ENCODE data around the gene TMEM213. TPM values are rescaled to one million over a fixed set of nuclear protein-coding genes. Genes with fewer than 3 reads are reported as not detected.
A peak's percentile ranks its signal among the peaks of the same experiment; 100 is the strongest.

The TMEM213 gene
- total RNA-seq, 1 experiment from 2014 or later: 0.11 TPM

DNA sequence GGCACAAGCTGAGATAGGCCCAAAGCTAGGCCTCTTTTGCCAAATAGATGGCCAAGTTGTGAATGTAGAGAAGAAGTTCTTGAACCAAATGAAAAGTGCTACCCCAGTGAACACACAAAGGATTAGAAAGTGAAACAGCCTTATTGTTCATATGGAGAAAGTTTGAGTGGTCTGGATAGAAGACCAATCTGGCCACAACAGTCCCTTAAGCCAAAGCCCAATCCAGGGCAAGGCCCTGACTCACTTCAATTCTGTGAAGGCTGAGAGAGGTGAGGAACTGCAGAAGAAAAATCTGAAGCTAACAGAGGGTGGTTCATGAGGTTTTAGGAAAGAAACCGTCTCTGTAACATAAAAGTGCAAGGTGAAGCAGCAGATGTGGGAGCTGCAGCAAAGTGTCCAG, 18.9 kb downstream of the TMEM213 start (continued):
- TF ChIP-seq, protein P1, sequence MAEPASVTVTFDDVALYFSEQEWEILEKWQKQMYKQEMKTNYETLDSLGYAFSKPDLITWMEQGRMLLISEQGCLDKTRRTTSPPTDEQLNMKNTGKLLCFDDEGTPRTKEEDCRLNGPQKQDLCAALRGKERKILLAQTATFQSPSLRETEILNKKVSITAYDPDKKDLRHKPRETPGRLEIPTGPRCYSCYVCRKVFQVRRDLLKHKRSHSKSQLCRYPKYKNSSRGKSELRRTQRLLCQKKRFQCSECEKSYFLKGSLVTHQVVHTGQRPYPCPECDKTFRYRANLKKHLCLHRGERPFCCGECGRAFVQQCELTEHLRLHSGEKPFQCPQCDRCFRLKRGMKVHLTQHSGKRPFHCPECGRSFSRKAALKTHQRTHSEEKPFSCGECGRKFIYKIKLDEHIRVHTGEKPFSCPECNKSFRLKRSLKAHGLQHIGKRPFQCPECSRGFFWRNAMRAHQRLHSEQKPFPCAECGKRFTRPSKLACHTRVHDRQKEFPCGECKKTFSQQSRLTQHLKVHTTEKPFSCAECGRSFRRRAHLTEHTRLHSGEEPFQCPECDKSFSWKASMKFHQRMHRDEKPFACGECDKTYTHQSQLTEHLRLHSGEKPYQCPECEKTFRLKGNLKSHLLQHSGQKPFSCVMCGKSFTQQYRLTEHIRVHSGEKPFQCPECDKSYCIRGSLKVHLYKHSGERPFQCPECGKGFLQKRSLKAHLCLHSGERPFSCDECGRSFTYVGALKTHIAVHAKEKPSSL (CRISPR knock-in tag; conservative IDR thresholded peaks at IDR 0.05): no peak
- no peak for TF ChIP-seq ZNF423 (CRISPR knock-in tag; IDR thresholded peaks at IDR 0.05)

DNA sequence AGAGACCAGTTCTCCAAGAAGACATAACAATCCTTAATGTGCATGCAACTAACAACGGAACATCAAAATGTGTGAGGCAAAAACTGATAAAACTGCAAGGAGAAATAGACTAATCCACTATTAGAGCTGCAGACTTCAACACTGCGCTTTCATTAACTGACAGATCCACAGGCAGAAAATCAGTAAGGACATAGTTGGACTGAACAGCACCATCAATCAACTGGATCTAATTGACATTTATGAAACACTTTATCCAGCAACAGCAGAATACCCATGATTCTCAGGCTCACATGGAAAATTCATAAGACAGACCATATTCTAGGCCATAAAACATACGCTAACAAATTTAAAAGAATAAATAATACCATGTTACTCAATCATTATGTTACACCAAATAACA, 21.8 kb downstream of the TMEM213 start:
- Mint-ChIP-seq H3K27ac (no peak overlapping the region), H3K9me3 (0 out of 2 replicates have a peak, but pooled peaks cover 4% of the 10 kb centered on the region), H3K4me3 (no peak overlapping the region), H3K4me1 (peaks cover 15% of the 10 kb centered on the region), H3K36me3 (no peaks in the 10 kb centered on the region), H3K27me3 (ENCODE audit: low read depth) (no peaks in the 10 kb centered on the region)
- TF ChIP-seq, protein P2, sequence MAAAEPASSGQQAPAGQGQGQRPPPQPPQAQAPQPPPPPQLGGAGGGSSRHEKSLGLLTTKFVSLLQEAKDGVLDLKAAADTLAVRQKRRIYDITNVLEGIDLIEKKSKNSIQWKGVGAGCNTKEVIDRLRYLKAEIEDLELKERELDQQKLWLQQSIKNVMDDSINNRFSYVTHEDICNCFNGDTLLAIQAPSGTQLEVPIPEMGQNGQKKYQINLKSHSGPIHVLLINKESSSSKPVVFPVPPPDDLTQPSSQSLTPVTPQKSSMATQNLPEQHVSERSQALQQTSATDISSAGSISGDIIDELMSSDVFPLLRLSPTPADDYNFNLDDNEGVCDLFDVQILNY (CRISPR knock-in tag; IDR thresholded peaks at IDR 0.05): no peak
- no peak for TF ChIP-seq ZBTB21 (CRISPR knock-in tag; IDR thresholded peaks at IDR 0.05; ENCODE audit: borderline replicate concordance)
- TF ChIP-seq, protein P3, sequence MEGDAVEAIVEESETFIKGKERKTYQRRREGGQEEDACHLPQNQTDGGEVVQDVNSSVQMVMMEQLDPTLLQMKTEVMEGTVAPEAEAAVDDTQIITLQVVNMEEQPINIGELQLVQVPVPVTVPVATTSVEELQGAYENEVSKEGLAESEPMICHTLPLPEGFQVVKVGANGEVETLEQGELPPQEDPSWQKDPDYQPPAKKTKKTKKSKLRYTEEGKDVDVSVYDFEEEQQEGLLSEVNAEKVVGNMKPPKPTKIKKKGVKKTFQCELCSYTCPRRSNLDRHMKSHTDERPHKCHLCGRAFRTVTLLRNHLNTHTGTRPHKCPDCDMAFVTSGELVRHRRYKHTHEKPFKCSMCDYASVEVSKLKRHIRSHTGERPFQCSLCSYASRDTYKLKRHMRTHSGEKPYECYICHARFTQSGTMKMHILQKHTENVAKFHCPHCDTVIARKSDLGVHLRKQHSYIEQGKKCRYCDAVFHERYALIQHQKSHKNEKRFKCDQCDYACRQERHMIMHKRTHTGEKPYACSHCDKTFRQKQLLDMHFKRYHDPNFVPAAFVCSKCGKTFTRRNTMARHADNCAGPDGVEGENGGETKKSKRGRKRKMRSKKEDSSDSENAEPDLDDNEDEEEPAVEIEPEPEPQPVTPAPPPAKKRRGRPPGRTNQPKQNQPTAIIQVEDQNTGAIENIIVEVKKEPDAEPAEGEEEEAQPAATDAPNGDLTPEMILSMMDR (IDR thresholded peaks at IDR 0.05): no peak
- no peak for TF ChIP-seq JAZF1 (CRISPR knock-in tag; IDR thresholded peaks at IDR 0.05)
- TF ChIP-seq, protein P4, sequence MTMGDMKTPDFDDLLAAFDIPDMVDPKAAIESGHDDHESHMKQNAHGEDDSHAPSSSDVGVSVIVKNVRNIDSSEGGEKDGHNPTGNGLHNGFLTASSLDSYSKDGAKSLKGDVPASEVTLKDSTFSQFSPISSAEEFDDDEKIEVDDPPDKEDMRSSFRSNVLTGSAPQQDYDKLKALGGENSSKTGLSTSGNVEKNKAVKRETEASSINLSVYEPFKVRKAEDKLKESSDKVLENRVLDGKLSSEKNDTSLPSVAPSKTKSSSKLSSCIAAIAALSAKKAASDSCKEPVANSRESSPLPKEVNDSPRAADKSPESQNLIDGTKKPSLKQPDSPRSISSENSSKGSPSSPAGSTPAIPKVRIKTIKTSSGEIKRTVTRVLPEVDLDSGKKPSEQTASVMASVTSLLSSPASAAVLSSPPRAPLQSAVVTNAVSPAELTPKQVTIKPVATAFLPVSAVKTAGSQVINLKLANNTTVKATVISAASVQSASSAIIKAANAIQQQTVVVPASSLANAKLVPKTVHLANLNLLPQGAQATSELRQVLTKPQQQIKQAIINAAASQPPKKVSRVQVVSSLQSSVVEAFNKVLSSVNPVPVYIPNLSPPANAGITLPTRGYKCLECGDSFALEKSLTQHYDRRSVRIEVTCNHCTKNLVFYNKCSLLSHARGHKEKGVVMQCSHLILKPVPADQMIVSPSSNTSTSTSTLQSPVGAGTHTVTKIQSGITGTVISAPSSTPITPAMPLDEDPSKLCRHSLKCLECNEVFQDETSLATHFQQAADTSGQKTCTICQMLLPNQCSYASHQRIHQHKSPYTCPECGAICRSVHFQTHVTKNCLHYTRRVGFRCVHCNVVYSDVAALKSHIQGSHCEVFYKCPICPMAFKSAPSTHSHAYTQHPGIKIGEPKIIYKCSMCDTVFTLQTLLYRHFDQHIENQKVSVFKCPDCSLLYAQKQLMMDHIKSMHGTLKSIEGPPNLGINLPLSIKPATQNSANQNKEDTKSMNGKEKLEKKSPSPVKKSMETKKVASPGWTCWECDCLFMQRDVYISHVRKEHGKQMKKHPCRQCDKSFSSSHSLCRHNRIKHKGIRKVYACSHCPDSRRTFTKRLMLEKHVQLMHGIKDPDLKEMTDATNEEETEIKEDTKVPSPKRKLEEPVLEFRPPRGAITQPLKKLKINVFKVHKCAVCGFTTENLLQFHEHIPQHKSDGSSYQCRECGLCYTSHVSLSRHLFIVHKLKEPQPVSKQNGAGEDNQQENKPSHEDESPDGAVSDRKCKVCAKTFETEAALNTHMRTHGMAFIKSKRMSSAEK (CRISPR knock-in tag; IDR thresholded peaks at IDR 0.05; ENCODE audit: borderline replicate concordance): no peak
- ChIA-PET CTCF (interaction anchor here (0.8 kb wide), 1 partner anchor 23 kb away, joined by 3 read pairs; no protein-coding TSS in a partner anchor), POLR2A (interaction anchor here (0.5 kb wide), 1 partner anchor 233 kb away, joined by 5 read pairs; no protein-coding TSS in a partner anchor)
- ATAC-seq: no peak
- no peak for DNase-seq (ENCODE audit: low spot score)

- H3K4me1 Mint-ChIP-seq: peaks cover 15% of the 10 kb centered on the region
- no peak overlapping the region for H3K27ac Mint-ChIP-seq
- H3K27me3 Mint-ChIP-seq (ENCODE audit: low read depth): no peaks in the 10 kb centered on the region
- peak; percentile 68 for ATAC-seq
- ChIA-PET POLR2A (no interaction called here), CTCF (no interaction called here)
- no peak for DNase-seq (ENCODE audit: low spot score)
- H3K4me3 Mint-ChIP-seq: no peak overlapping the region
- H3K36me3 Mint-ChIP-seq: 0 out of 2 replicates have a peak, but pooled peaks cover 2% of the 10 kb centered on the region
- peaks cover 6% of the 10 kb centered on the region for H3K9me3 Mint-ChIP-seq
- TF ChIP-seq FOXP1 (CRISPR knock-in tag; IDR thresholded peaks at IDR 0.05; ENCODE audit: borderline replicate concordance): no peak
- TF ChIP-seq, protein P3 (IDR thresholded peaks at IDR 0.05): no peak
- no peak for TF ChIP-seq ERG (CRISPR knock-in tag; IDR thresholded peaks at IDR 0.05)
- no peak for TF ChIP-seq FOXJ3 (CRISPR knock-in tag; IDR thresholded peaks at IDR 0.05; ENCODE audit: borderline replicate concordance)
- TF ChIP-seq, protein P5, sequence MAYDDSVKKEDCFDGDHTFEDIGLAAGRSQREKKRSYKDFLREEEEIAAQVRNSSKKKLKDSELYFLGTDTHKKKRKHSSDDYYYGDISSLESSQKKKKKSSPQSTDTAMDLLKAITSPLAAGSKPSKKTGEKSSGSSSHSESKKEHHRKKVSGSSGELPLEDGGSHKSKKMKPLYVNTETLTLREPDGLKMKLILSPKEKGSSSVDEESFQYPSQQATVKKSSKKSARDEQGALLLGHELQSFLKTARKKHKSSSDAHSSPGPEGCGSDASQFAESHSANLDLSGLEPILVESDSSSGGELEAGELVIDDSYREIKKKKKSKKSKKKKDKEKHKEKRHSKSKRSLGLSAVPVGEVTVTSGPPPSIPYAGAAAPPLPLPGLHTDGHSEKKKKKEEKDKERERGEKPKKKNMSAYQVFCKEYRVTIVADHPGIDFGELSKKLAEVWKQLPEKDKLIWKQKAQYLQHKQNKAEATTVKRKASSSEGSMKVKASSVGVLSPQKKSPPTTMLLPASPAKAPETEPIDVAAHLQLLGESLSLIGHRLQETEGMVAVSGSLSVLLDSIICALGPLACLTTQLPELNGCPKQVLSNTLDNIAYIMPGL (CRISPR knock-in tag; IDR thresholded peaks at IDR 0.05): no peak
- TF ChIP-seq NFATC4 (CRISPR knock-in tag; IDR thresholded peaks at IDR 0.05): no peak
- no peak for TF ChIP-seq TCF7 (CRISPR knock-in tag; IDR thresholded peaks at IDR 0.05; ENCODE audit: low read depth)
- no peak for TF ChIP-seq CBFB (CRISPR knock-in tag; IDR thresholded peaks at IDR 0.05; ENCODE audit: low read depth)
- TF ChIP-seq NFYB (CRISPR knock-in tag; conservative IDR thresholded peaks at IDR 0.05; ENCODE audit: low read depth): no peak
- TF ChIP-seq, protein P6, sequence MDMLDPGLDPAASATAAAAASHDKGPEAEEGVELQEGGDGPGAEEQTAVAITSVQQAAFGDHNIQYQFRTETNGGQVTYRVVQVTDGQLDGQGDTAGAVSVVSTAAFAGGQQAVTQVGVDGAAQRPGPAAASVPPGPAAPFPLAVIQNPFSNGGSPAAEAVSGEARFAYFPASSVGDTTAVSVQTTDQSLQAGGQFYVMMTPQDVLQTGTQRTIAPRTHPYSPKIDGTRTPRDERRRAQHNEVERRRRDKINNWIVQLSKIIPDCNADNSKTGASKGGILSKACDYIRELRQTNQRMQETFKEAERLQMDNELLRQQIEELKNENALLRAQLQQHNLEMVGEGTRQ (CRISPR knock-in tag; IDR thresholded peaks at IDR 0.05): no peak
- no peak for TF ChIP-seq ZNF396 (CRISPR knock-in tag; IDR thresholded peaks at IDR 0.05; ENCODE audit: borderline replicate concordance)
These were observed 24.1 kb downstream of the TMEM213 start for GRCh38 chr7:138821912-138822311.

All from WTC11 (cell line).